VCaP (cell line): ENCODE measurements around the gene LRRC70.

ENCODE experiments used
- H3K27ac ChIP-seq: fragments of 450-650 bp; 2 replicates; pipeline ENCODE4 v1.5.1; 2017
- CTCF ChIP-seq: fragments of 450-650 bp; conservative IDR thresholded peaks from 2 replicates; pipeline ENCODE4 v1.5.1; 2017; ENCODE audit warnings: mild to moderate bottlenecking, moderate library complexity

Gene LRRC70

GRCh38 chr5:62596096-62596495, 17.5 kb downstream of the LRRC70 start:
- TF ChIP-seq CTCF = no peak
- no peak overlapping the region for H3K27ac ChIP-seq

GRCh38 chr5:62596691-62597090, 18.1 kb downstream of the LRRC70 start:
- no peak for TF ChIP-seq CTCF
- H3K27ac ChIP-seq = no peak overlapping the region

- no peak overlapping the region for H3K27ac ChIP-seq
- TF ChIP-seq CTCF = no peak
Measured at GRCh38 chr5:62597314-62597713, 18.7 kb downstream of the LRRC70 start.

- H3K27ac ChIP-seq = no peak overlapping the region; the same call in 1 of the 2 replicates
- no peak for TF ChIP-seq CTCF
Measured at GRCh38 chr5:62600560-62601252, 22.1 kb downstream of the LRRC70 start.

- no peak for TF ChIP-seq CTCF
- no peak overlapping the region for H3K27ac ChIP-seq
Measured at GRCh38 chr5:62603934-62604333, 25.3 kb downstream of the LRRC70 start.

GRCh38 chr5:62605638-62606037, 27.0 kb downstream of the LRRC70 start:
- H3K27ac ChIP-seq = no peak overlapping the region
- TF ChIP-seq CTCF = no peak

- no peak for TF ChIP-seq CTCF
Measured at GRCh38 chr5:62606878-62607277, 28.3 kb downstream of the LRRC70 start.

More at GRCh38 chr5:62606878-62607277, 28.3 kb downstream of the LRRC70 start:
- H3K27ac ChIP-seq = no peak overlapping the region
